ENCODE data around the gene TCP11.

The TCP11 gene

DNA sequence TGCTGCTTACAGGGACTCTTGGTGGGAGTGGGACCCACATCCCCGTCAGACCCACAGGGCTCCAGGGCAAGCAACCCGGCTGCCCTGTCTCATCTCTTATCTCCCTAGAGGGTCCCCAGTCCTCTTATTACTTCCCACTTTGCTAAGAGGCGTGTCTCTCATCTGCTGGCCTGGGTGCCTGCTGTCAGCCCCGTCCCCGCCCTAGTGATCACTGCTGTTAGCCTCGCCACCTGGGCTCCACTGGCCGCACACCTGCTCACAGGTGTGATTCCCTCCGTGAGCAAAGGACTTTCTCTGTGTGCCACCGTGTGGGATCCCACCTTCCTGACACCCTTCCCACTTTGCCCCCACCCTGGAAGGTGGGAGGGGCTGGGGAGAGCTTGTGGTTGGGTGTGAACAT lies 57.6 kb downstream of the TCP11 start:
- H3K27ac ChIP-seq: no peak overlapping the region
- TF ChIP-seq, protein P1, sequence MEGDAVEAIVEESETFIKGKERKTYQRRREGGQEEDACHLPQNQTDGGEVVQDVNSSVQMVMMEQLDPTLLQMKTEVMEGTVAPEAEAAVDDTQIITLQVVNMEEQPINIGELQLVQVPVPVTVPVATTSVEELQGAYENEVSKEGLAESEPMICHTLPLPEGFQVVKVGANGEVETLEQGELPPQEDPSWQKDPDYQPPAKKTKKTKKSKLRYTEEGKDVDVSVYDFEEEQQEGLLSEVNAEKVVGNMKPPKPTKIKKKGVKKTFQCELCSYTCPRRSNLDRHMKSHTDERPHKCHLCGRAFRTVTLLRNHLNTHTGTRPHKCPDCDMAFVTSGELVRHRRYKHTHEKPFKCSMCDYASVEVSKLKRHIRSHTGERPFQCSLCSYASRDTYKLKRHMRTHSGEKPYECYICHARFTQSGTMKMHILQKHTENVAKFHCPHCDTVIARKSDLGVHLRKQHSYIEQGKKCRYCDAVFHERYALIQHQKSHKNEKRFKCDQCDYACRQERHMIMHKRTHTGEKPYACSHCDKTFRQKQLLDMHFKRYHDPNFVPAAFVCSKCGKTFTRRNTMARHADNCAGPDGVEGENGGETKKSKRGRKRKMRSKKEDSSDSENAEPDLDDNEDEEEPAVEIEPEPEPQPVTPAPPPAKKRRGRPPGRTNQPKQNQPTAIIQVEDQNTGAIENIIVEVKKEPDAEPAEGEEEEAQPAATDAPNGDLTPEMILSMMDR (conservative IDR thresholded peaks at IDR 0.05): no peak

DNA sequence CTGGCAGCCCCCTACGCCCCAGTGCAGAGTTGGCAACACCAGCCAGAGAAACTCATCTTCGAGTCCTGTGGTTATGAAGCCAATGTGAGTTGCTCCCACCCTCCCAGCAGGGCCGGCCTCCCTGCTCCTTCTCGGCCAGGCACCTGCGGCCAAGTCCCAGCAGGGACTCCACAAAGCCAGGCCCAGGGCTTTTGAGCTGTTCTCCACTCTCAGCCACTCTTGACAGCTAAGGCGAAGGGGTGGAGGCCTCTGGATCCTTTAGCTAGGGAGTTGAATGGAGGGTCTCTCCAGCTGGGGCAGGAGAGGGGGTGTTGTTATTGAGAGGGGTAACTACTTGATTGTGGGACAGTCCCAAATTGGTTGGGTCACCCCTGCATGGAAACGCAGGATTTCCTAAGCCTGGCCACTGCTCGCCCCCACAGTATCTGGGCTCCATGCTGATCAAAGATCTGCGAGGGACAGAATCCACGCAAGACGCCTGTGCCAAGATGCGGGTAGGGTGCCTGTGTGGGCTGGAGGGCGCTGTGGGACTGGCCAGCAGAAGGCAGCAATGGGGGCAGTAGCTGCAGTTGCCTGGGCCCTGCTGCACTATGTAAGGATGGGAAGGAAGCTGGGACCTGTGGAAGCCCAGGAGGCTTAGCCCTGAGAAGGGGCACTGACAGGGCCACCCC lies 58.3 kb downstream of the TCP11 start:
- no peak overlapping the region for H3K27ac ChIP-seq

DNA sequence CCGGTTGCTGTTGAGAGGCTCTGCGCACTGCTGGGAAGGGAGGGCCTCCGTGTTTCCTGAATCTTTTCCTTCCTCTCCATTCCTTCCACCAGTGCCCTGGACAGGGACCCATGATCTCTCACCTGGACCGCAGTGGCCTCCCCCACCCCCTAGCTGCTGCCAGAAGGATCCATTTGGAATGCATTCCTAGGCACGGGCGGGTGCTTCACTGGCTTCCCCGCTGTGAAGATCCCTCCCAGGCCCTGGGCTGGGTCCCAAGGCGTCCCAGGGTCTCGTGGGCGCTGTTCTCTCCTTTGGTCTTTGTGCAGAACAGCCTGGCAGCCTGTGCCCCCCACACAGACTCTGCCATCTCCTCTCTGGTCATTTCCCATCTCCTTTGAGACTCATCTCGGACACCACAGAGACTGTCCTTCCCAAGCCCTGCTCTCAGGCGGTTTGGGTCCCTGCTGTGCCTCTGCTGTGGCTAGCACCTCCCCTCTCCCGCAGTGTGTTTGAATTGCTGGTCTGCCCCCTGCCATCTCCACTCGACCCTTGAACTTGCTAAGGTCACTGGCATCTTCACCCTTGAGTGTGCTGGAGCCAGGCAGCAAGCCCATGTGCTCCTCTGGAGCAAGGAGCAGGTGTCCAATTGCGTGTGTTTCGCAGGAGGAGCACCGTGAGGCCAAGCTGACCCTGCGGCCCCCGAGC lies 59.0 kb downstream of the TCP11 start:
- no peak overlapping the region for H3K27ac ChIP-seq
- TF ChIP-seq, protein P1 (conservative IDR thresholded peaks at IDR 0.05): no peak

More for the DNA sequence above, 58.3 kb downstream of the TCP11 start:
- TF ChIP-seq, protein P1 (conservative IDR thresholded peaks at IDR 0.05): no peak

DNA sequence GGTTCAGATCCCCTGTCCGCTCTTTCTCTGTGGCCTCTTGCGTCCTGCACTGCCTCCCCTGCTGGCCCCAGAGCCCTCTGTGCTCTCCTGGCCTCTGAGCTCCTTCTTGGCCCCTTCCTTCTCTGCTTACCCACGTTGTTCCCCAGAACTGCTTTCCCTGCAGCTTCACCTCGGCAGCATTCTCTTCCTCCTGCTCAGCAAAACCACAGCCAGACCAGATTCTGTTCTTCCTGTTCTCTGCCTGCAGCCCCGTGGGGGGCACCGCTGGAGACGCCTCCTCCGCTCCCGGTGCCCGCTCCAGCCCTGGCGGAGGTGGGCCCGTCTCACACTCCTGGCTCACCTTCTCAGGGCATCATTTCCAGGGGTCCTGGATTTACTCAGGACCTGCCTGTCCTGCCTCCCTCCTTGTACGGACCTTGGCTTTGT lies 59.7 kb downstream of the TCP11 start:
- H3K27ac ChIP-seq: no peak overlapping the region
- TF ChIP-seq, protein P1 (conservative IDR thresholded peaks at IDR 0.05): no peak

DNA sequence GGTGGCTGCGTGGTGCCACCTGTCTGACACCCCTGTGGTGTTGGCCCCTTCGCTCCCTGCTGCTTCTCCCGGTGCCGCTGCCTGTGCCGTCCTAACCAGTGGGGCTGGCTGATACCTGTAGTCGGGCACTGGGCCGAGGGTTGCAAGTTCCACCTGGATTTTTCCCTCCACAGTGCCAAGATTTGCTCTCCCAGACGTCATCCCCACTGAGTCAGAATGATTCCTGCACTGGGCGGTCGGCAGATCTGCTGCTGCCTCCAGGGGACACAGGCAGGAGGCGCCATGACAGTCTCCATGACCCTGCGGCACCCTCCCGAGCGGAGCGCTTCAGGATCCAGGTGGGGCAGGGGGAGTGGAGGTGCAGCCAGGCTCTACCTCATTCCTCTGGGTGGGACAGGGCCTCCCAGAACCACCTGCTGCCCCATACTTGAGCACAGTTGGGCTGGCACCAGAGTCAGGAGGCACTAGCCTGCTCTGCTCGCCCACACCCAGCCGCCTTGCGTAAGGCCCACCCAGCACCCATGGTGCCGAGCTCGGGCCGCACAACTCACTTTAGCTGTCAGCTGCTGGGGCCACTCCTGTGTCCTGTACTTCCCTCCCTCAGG lies 60.2 kb downstream of the TCP11 start:
- TF ChIP-seq, protein P1 (conservative IDR thresholded peaks at IDR 0.05): no peak
- H3K27ac ChIP-seq: no peak overlapping the region

DNA sequence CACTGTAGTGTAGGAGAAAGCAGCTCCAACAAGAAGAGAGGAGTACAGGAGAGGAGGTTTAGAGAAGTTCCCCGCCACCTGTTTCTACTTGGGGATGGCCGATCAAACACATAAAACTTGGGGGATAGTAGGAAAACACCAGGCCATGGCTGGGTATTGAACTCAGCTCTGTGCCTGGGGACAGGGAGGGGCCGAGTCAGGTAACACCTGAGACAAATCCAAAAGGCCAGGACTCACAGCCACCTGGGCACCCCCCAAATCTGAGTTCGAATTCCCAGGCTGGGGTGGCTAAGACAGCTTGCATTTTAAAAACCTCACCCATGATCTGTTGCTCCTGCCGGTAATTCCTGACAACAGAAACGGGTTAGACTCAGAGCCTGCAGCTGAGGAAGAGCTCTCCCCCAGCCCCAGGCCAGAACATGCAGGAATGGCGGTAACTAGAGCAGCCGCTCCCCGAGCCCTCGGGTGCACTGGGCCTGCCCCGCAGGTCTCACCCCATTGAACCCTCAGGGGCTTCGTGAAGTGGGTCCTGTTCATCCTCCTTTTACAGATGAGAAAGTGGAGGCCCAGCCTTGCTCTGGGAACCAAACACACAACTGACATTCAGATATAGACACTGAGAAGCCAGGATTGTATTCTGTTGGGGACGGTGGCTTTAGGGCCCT lies 61.0 kb downstream of the TCP11 start:
- no peak overlapping the region for H3K27ac ChIP-seq
- TF ChIP-seq, protein P1 (conservative IDR thresholded peaks at IDR 0.05): no peak

Data from VCaP (cell line).